Endothelial cell of umbilical vein (primary cell): Measurements from ENCODE around the gene DENND5A. TPM values are rescaled to one million over a fixed set of nuclear protein-coding genes. Genes with fewer than 3 reads are reported as not detected.

Experiments
- BruUV-seq: library from RNA; stranded (reverse); fragments of 400-500 nt; replicated peaks from 2 replicates; lab custom pipeline; 2021; lab: Mats Ljungman, UMichigan
- CTCF ChIA-PET: fragments of 300-600, 350-600 bp; sonication (Branson Sonifier 250); formaldehyde crosslinking; loops from one replicate; lab custom pipeline; 2021; ENCODE audit warnings: antibody characterized with exemption, inconsistent platforms; lab: Charles Lee
- POLR2A ChIA-PET: fragments of 300-600, 350-600 bp; sonication (Branson Sonifier 250); formaldehyde crosslinking; loops from one replicate; lab custom pipeline; 2021; ENCODE audit warnings: antibody characterized with exemption, inconsistent platforms; lab: Charles Lee
- DNase-seq: peaks from one replicate; pipeline ENCODE4 v3.0.0-alpha.2; 2011; ENCODE audit warnings: low read depth, low spot score
- FAIRE-seq: peaks from 2 replicates; lab custom pipeline; 2011; peaks lifted over from hg19 to GRCh38; lab: Jason Lieb, UNC
- H2AFZ ChIP-seq: 2 replicates; pipeline ENCODE4 v1.6.0; 2012; ENCODE audit warnings: low read depth, low read length, control low read depth, inconsistent platforms
- H3K27ac ChIP-seq: 2 replicates; pipeline ENCODE4 v1.5.1; 2011; ENCODE audit warnings: low read depth, mild to moderate bottlenecking, control low read depth, low read length, moderate library complexity; ENCODE audit not compliant: insufficient read depth
- H3K27me3 ChIP-seq, 2 experiments: 2 replicates each; pipeline versions ENCODE4 v1.6.0 to v1.6.1; 2011; ENCODE audit warnings: low read length in 2 of 2, mixed read lengths in 1 of 2; ENCODE audit not compliant: control insufficient read depth in 2 of 2, insufficient read depth in 2 of 2
- H3K36me3 ChIP-seq, 2 experiments: 2 replicates in 1 of 2; 3 replicates in 1 of 2; pipeline ENCODE4 v1.5.1; 2011; ENCODE audit warnings: low read length in 2 of 2, mild to moderate bottlenecking in 1 of 2, moderate library complexity in 1 of 2; ENCODE audit not compliant: control insufficient read depth in 2 of 2, insufficient read depth in 2 of 2; ENCODE audit errors: extremely low read depth in 1 of 2
- H3K4me1 ChIP-seq: 3 replicates; pipeline ENCODE4 v1.5.1; 2011; ENCODE audit warnings: mild to moderate bottlenecking, low read length; ENCODE audit not compliant: control insufficient read depth, insufficient read depth; ENCODE audit errors: extremely low read depth
- H3K4me2 ChIP-seq: 2 replicates; pipeline ENCODE4 v1.6.1; 2011; ENCODE audit warnings: low read length, control low read depth, mixed read lengths; ENCODE audit not compliant: insufficient read depth
- H3K4me3 ChIP-seq, 3 experiments: fragments of 200-600 bp in 1 of 3; sonication (generic), shearing (Covaris generic) in 1 of 3; replicated peaks in 1 of 3; 2 replicates each; pipeline ENCODE4 v1.5.1; 2011 to 2016; ENCODE audit warnings: control low read depth in 3 of 3, low read length in 3 of 3, mild to moderate bottlenecking in 2 of 3, inconsistent platforms in 1 of 3, low read depth in 1 of 3, moderate library complexity in 1 of 3; ENCODE audit not compliant: insufficient read depth in 1 of 3
- H3K79me2 ChIP-seq: 2 replicates; pipeline ENCODE4 v1.6.0; 2012; ENCODE audit warnings: low read length, inconsistent platforms; ENCODE audit not compliant: control insufficient read depth, insufficient read depth
- H3K9ac ChIP-seq: replicated peaks from 2 replicates; pipeline ENCODE3; 2011; ENCODE audit warnings: low read length, control low read depth; ENCODE audit not compliant: insufficient read depth; ENCODE audit errors: extremely low read depth
- H3K9me1 ChIP-seq: replicated peaks from 3 replicates; pipeline ENCODE4 v1.6.0; 2011; ENCODE audit warnings: mild to moderate bottlenecking, low read length; ENCODE audit not compliant: control insufficient read depth, insufficient read depth; ENCODE audit errors: extremely low read depth
- H3K9me3 ChIP-seq: replicated peaks from 2 replicates; pipeline ENCODE4 v1.5.1; 2012; ENCODE audit warnings: low read length, inconsistent platforms; ENCODE audit not compliant: control insufficient read depth, insufficient read depth
- H4K20me1 ChIP-seq: replicated peaks from 2 replicates; pipeline ENCODE3; 2011; ENCODE audit warnings: mild to moderate bottlenecking, low read length; ENCODE audit not compliant: control insufficient read depth, insufficient read depth; ENCODE audit errors: extremely low read depth
- CTCF ChIP-seq, 2 donors: IDR thresholded peaks; 1 replicate in 1 of 2; 2 replicates in 1 of 2; pipeline ENCODE4 v1.5.1; 2011; ENCODE audit warnings: low read length in 2 of 2, mild to moderate bottlenecking in 2 of 2, moderate library complexity in 2 of 2, control low read depth in 1 of 2, inconsistent platforms in 1 of 2, low read depth in 1 of 2; ENCODE audit not compliant: insufficient read depth in 1 of 2; ENCODE audit errors: extremely low read depth in 1 of 2
- EZH2 ChIP-seq: IDR thresholded peaks from 2 replicates; pipeline ENCODE4 v1.6.1; 2012; ENCODE audit warnings: borderline replicate concordance, low read depth, mild to moderate bottlenecking, moderate library complexity, low read length, inconsistent platforms; ENCODE audit not compliant: severe bottlenecking
- FOS ChIP-seq: IDR thresholded peaks from 2 replicates; pipeline ENCODE4 v1.6.1; 2011; ENCODE audit warnings: mild to moderate bottlenecking, low read length, moderate library complexity, borderline replicate concordance; ENCODE audit not compliant: insufficient read depth
- GATA2 ChIP-seq: IDR thresholded peaks from 2 replicates; pipeline ENCODE4 v1.7.0; 2011; ENCODE audit warnings: low read depth, mild to moderate bottlenecking, moderate library complexity, mixed read lengths, low read length; ENCODE audit not compliant: insufficient read length, insufficient read depth
- JUN ChIP-seq: IDR thresholded peaks from 2 replicates; pipeline ENCODE4 v1.6.1; 2011; ENCODE audit warnings: borderline replicate concordance, low read depth; ENCODE audit not compliant: insufficient read length, insufficient read depth
- MAX ChIP-seq: IDR thresholded peaks from 2 replicates; pipeline ENCODE4 v1.6.1; 2011; ENCODE audit not compliant: insufficient read depth, insufficient read length
- MYC ChIP-seq: IDR thresholded peaks from one replicate; pipeline ENCODE4 v1.6.1; 2011; ENCODE audit warnings: mild to moderate bottlenecking, low read depth, low read length
- POLR2A ChIP-seq: IDR thresholded peaks from 2 replicates; pipeline ENCODE4 v1.6.1; 2012; ENCODE audit warnings: low read depth, mild to moderate bottlenecking, control low read depth, low read length
- POLR2AphosphoS5 ChIP-seq: IDR thresholded peaks from 2 replicates; pipeline ENCODE4 v1.6.1; 2012; ENCODE audit warnings: low read depth, mild to moderate bottlenecking, control low read depth, low read length, moderate library complexity; ENCODE audit not compliant: insufficient read depth
- dilution Hi-C: fragments of 300-500 bp; cut with MboI; formaldehyde crosslinking; loops from one replicate; pipeline ENCODE4 v1.15.0; 2019; ENCODE audit warnings: low sequenced_read_pairs; ENCODE audit not compliant: extremely low pct_ligation_motif_present
- intact Hi-C: fragments of 100-400 bp; cut with micrococcal nuclease; formaldehyde crosslinking; loops from one replicate; pipeline ENCODE4 v1.10.0; 2022
- polyA plus RNA-seq, 4 experiments: library from polyadenylated mRNA; depleted of rRNA in 3 of 4; stranded (reverse) in 3 of 4; unstranded in 1 of 4; fragments of >200 nt; gene quantifications; 2 replicates each; pipeline versions ENCODE4 v1.2.1 to v1.2.3, GENCODE V29; 2011 to 2012; ENCODE audit warnings: missing spikeins in 1 of 4
- total RNA-seq: library from RNA; stranded (reverse); gene quantifications from 2 replicates; pipeline ENCODE4 v1.2.3, GENCODE V29; 2021

The DENND5A gene
- total and polyA plus RNA-seq, 2 donors (not counting 3 experiments of a cell fraction or from before 2014, with no cell fraction given): 116 to 220 TPM

- no peak overlapping the region for H3K4me2 ChIP-seq
- peaks cover 15% of the 10 kb centered on the region for H3K4me1 ChIP-seq
- intact Hi-C loops: no loop called here
- no peaks in the 10 kb centered on the region for H3K79me2 ChIP-seq
- DNase-seq (no peak), FAIRE-seq (no peak)
- no peaks in the 10 kb centered on the region for H3K9me1 ChIP-seq
- BruUV-seq: no TSS peak
- H3K27me3 ChIP-seq: no peaks in the 10 kb centered on the region
- H3K4me3 ChIP-seq: no peak overlapping the region
- no peaks in the 10 kb centered on the region for H4K20me1 ChIP-seq
- no peak overlapping the region for H3K27ac ChIP-seq
- ChIA-PET CTCF (interaction anchor here (1.3 kb wide), 1 partner anchor 17 kb away, joined by 5 read pairs; no protein-coding TSS in a partner anchor), POLR2A (no interaction called here)
- H2AFZ ChIP-seq: no peak overlapping the region
- peaks cover 6 to 9% of the 10 kb centered on the region in 2 experiments for H3K36me3 ChIP-seq
- TF ChIP-seq MYC: no peak
- no peak overlapping the region for H3K9ac ChIP-seq
- H3K9me3 ChIP-seq: no peaks in the 10 kb centered on the region
- dilution Hi-C loops: no loop called here
These were observed 82.8 kb downstream of the DENND5A start for GRCh38 chr11:9182180-9182871.

- dilution Hi-C loops: no loop called here
- POLR2A ChIA-PET: no interaction called here
- peaks cover 15% of the 10 kb centered on the region for H3K4me1 ChIP-seq
- peak; percentile 66 for DNase-seq
- intact Hi-C loops: no loop called here
- H3K4me2 ChIP-seq: peak overlapping the region; percentile 9
- H3K4me3 ChIP-seq: no peak overlapping the region
- no peaks in the 10 kb centered on the region for H3K9me3 ChIP-seq
- H4K20me1 ChIP-seq: no peaks in the 10 kb centered on the region
- H2AFZ ChIP-seq: no peak overlapping the region
- FAIRE-seq: no peak
- no peaks in the 10 kb centered on the region for H3K27me3 ChIP-seq
- H3K36me3 ChIP-seq: peaks cover 6 to 9% of the 10 kb centered on the region in 2 experiments
- H3K79me2 ChIP-seq: no peaks in the 10 kb centered on the region
- CTCF ChIA-PET: interaction anchor here (1.2 kb wide), 1 partner anchor 14 kb away, joined by 4 read pairs; no protein-coding TSS in a partner anchor
- H3K27ac ChIP-seq: no peak overlapping the region
- TF ChIP-seq GATA2 (no peak), POLR2A (no peak), EZH2 (no peak), JUN (no peak), CTCF (IDR thresholded peaks at IDR 0.05; ENCODE audit: extremely low read depth in 1 of 2, insufficient read depth in 1 of 2, low read depth in 1 of 2, low read length in 2 of 2) (no peak), FOS (no peak), MYC (no peak), POLR2AphosphoS5 (no peak), MAX (no peak)
- no peak overlapping the region for H3K9ac ChIP-seq
- no TSS peak for BruUV-seq
- no peaks in the 10 kb centered on the region for H3K9me1 ChIP-seq
These were observed 84.4 kb downstream of the DENND5A start for GRCh38 chr11:9180784-9181183.
